Measurements from ENCODE around the gene PANX2.

Gene PANX2

GRCh38 chr22:50171319-50171964, 911 bp downstream of the PANX2 start:
- H3K9me3 ChIP-seq, result no peaks in the 10 kb centered on the region
- peaks cover 23 to 40% of the 10 kb centered on the region in 2 experiments for H3K4me1 ChIP-seq (ENCODE audit: control insufficient read depth in 1 of 2, insufficient read depth in 1 of 2, low read depth in 1 of 2, low read length in 1 of 2)
- peak overlapping the region; percentile 64 to 67 for H3K4me3 ChIP-seq (ENCODE audit: low read depth in 1 of 2, low read length in 1 of 2)
- no peaks in the 10 kb centered on the region for H3K36me3 ChIP-seq
- H3K27ac ChIP-seq, result peak overlapping the region; percentile 51
- TF ChIP-seq CTCF (IDR thresholded peaks at IDR 0.05), result no peak
- H3K27me3 ChIP-seq, result peaks cover 69% of the 10 kb centered on the region

- no peak for TF ChIP-seq CTCF (IDR thresholded peaks at IDR 0.05)
- Histone ChIP-seq H3K27me3 (peaks cover 69% of the 10 kb centered on the region), H3K4me3 (ENCODE audit: low read depth in 1 of 2, low read length in 1 of 2) (peak overlapping the region; percentile 64 to 67), H3K4me1 (ENCODE audit: control insufficient read depth in 1 of 2, insufficient read depth in 1 of 2, low read depth in 1 of 2, low read length in 1 of 2) (peaks cover 23 to 40% of the 10 kb centered on the region in 2 experiments), H3K9me3 (no peaks in the 10 kb centered on the region), H3K36me3 (peaks cover 1% of the 10 kb centered on the region), H3K27ac (peak overlapping the region; percentile 48)
Observed at GRCh38 chr22:50171965-50172421, 1.5 kb downstream of the PANX2 start.

- Histone ChIP-seq H3K9me3 (no peaks in the 10 kb centered on the region), H3K36me3 (peaks cover 13% of the 10 kb centered on the region), H3K4me1 (ENCODE audit: control insufficient read depth in 1 of 2, insufficient read depth in 1 of 2, low read depth in 1 of 2, low read length in 1 of 2) (peaks cover 23 to 40% of the 10 kb centered on the region in 2 experiments), H3K27ac (peak overlapping the region; percentile 62), H3K4me3 (ENCODE audit: low read depth in 1 of 2, low read length in 1 of 2) (peak overlapping the region; percentile 17 to 44), H3K27me3 (peaks cover 69% of the 10 kb centered on the region)
- no peak for TF ChIP-seq CTCF (IDR thresholded peaks at IDR 0.05)
Observed at GRCh38 chr22:50173311-50173982, 2.9 kb downstream of the PANX2 start.

- Histone ChIP-seq H3K9me3 (no peaks in the 10 kb centered on the region), H3K4me1 (ENCODE audit: control insufficient read depth in 1 of 2, insufficient read depth in 1 of 2, low read depth in 1 of 2, low read length in 1 of 2) (peaks cover 23 to 40% of the 10 kb centered on the region in 2 experiments), H3K36me3 (peaks cover 15% of the 10 kb centered on the region), H3K4me3 (ENCODE audit: low read depth in 1 of 2, low read length in 1 of 2) (no peak overlapping the region), H3K27ac (no peak overlapping the region), H3K27me3 (peaks cover 69% of the 10 kb centered on the region)
- TF ChIP-seq CTCF (IDR thresholded peaks at IDR 0.05), result no peak
Observed at GRCh38 chr22:50173983-50174355, 3.4 kb downstream of the PANX2 start.

- Histone ChIP-seq H3K27ac (no peak overlapping the region), H3K4me1 (ENCODE audit: control insufficient read depth in 1 of 2, insufficient read depth in 1 of 2, low read depth in 1 of 2, low read length in 1 of 2) (peaks cover 23 to 35% of the 10 kb centered on the region in 2 experiments), H3K4me3 (ENCODE audit: low read depth in 1 of 2, low read length in 1 of 2) (no peak overlapping the region), H3K27me3 (peaks cover 69% of the 10 kb centered on the region), H3K9me3 (no peaks in the 10 kb centered on the region), H3K36me3 (peaks cover 21% of the 10 kb centered on the region)
- no peak for TF ChIP-seq CTCF (IDR thresholded peaks at IDR 0.05)
Observed at GRCh38 chr22:50174382-50175190, 4.1 kb downstream of the PANX2 start.
